Activated naive CD4-positive, alpha-beta T cell treated with anti-CD3 and anti-CD28 coated beads, Interleukin-2, amount 10 ng/mL, durations not matched to agents 7 days and 5 days (primary cell): ENCODE data around the gene FZR1.
"Not testable (repeated sequence)": the region's sequence is repeated elsewhere in the genome, so short reads cannot be mapped to it uniquely, and the experiment has no call there.

Experiments
- CTCF ChIA-PET: fragments of 350-600 bp; sonication (Branson Sonifier 250); formaldehyde crosslinking; loops from one replicate; lab custom pipeline; 2021; ENCODE audit warnings: antibody characterized with exemption; lab: Charles Lee
- DNase-seq: peaks from one replicate; pipeline ENCODE4 v3.0.0-alpha.2; 2020
- H3K27ac Mint-ChIP-seq: one replicate; pipeline ENCODE4 v1.8.0; 2021; ENCODE audit warnings: mild to moderate bottlenecking, moderate library complexity, mixed read lengths
- H3K27me3 Mint-ChIP-seq: one replicate; pipeline ENCODE4 v1.8.0; 2021; ENCODE audit warnings: mild to moderate bottlenecking, mixed read lengths
- H3K36me3 Mint-ChIP-seq: one replicate; pipeline ENCODE4 v1.8.0; 2021; ENCODE audit warnings: mixed read lengths
- H3K4me1 Mint-ChIP-seq: one replicate; pipeline ENCODE4 v1.8.0; 2021; ENCODE audit warnings: mixed read lengths
- H3K4me3 Mint-ChIP-seq: one replicate; pipeline ENCODE4 v1.8.0; 2021; ENCODE audit warnings: mild to moderate bottlenecking, moderate library complexity, mixed read lengths
- H3K9me3 Mint-ChIP-seq: one replicate; pipeline ENCODE4 v1.8.0; 2021; ENCODE audit warnings: mixed read lengths

The FZR1 gene

DNA sequence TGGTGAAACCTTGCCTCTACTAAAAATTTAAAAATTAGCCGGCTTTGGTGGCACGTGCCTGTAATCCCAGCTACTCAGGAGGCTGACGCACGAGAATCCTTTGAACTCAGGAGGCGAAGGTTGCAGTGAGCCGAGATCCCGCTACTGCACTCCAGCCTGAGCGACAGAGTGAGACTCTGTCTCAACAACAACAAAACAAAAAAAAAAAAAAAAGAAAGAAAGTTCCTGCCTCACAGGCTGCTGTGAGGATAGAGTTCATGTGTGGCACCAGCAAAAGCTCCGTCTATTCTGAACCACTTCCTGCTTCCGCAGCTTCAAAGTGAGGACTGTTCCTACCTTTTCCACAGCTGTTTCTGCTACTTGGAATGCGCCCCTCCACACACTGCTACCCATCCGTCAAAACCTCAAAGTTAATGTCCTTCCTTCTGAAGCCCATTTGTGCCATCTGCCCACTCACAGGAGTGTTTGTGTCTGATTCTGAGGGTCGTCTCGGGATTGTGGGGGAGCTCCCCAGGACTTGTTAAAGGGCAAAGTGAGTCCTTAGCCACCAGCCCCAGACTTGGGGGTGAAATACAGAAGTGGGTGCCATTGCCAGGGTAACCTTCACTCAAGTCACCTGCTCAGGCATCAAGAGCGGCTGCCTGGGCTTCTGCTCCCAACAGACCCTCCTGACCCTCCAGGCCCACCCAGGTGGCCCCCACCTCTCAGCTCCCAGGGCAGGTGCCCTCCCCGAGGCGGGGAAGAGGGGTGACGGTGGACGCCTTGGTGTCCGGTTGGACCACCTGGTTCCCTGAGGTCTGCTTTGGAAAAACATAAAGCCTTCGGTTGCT, 48.4 kb downstream of the FZR1 start:
- no peaks in the 10 kb centered on the region for H3K27me3 Mint-ChIP-seq
- CTCF ChIA-PET = interaction anchor here (1.2 to 6.6 kb wide), 2 partner anchors 8 to 33 kb away, joined by 3 to 42 read pairs; no protein-coding TSS in a partner anchor
- DNase-seq = peak; percentile 70
- H3K4me1 Mint-ChIP-seq = peaks cover 53% of the 10 kb centered on the region
- H3K36me3 Mint-ChIP-seq = peaks cover 20% of the 10 kb centered on the region
- no peaks in the 10 kb centered on the region for H3K9me3 Mint-ChIP-seq
- peak overlapping the region; percentile 96 for H3K4me3 Mint-ChIP-seq
- peak overlapping the region; percentile 96 for H3K27ac Mint-ChIP-seq

GRCh38 chr19:3555653-3556422, 49.7 kb downstream of the FZR1 start:
- CTCF ChIA-PET = interaction anchor here (1.2 to 6.6 kb wide), 2 partner anchors 9 to 29 kb away, joined by 3 to 42 read pairs; partner anchors contain the start of gene GIPC3
- H3K27me3 Mint-ChIP-seq = no peaks in the 10 kb centered on the region
- peaks cover 53% of the 10 kb centered on the region for H3K4me1 Mint-ChIP-seq
- H3K9me3 Mint-ChIP-seq = no peaks in the 10 kb centered on the region
- DNase-seq = no peak
- peaks cover 18% of the 10 kb centered on the region for H3K36me3 Mint-ChIP-seq
- H3K4me3 Mint-ChIP-seq = peak overlapping the region; percentile 96
- peak overlapping the region; percentile 96 for H3K27ac Mint-ChIP-seq

- no peaks in the 10 kb centered on the region for H3K9me3 Mint-ChIP-seq
- H3K4me1 Mint-ChIP-seq = peaks cover 51% of the 10 kb centered on the region
- H3K27ac Mint-ChIP-seq = peak overlapping the region; percentile 86
- peak overlapping the region; percentile 96 for H3K4me3 Mint-ChIP-seq
- CTCF ChIA-PET = interaction anchor here (1.2 to 6.6 kb wide), 2 partner anchors 10 to 28 kb away, joined by 3 to 42 read pairs; partner anchors contain the start of gene GIPC3
- H3K27me3 Mint-ChIP-seq = no peaks in the 10 kb centered on the region
- DNase-seq = no peak
- H3K36me3 Mint-ChIP-seq = peaks cover 16% of the 10 kb centered on the region
These were observed 50.4 kb downstream of the FZR1 start for GRCh38 chr19:3556423-3556977.

DNA sequence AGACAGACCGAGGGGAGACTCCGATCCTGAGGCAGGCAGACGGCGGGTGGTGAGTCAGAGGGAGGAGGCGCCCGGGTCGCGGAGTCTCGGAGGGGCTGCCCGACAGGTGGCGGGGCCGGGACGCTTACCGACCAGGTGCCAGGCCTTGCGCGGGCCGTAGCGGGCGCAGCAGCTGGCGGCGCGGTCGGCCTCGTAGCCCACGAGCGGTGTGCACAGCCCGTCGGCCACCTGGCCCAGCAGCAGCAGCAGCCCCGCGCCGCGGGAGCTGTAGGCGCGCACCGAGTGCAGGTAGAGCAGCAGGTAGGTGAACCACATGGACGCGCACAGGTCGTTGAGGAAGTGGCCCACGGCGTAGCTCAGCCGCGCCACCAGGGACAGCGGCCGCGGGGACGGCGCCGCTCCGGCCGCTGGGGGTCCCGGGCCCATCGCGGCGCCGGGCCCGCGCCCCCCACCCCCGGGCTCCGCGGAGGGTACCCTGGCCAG, 50.9 kb downstream of the FZR1 start:
- Mint-ChIP-seq H3K27ac (peak overlapping the region; percentile 86), H3K27me3 (no peaks in the 10 kb centered on the region), H3K4me1 (peaks cover 47% of the 10 kb centered on the region), H3K9me3 (no peaks in the 10 kb centered on the region), H3K4me3 (peak overlapping the region; percentile 96), H3K36me3 (peaks cover 15% of the 10 kb centered on the region)
- CTCF ChIA-PET = interaction anchor here (6.6 kb wide), 1 partner anchor 11 kb away, joined by 42 read pairs; no protein-coding TSS in a partner anchor
- DNase-seq = peak; percentile 70

DNA sequence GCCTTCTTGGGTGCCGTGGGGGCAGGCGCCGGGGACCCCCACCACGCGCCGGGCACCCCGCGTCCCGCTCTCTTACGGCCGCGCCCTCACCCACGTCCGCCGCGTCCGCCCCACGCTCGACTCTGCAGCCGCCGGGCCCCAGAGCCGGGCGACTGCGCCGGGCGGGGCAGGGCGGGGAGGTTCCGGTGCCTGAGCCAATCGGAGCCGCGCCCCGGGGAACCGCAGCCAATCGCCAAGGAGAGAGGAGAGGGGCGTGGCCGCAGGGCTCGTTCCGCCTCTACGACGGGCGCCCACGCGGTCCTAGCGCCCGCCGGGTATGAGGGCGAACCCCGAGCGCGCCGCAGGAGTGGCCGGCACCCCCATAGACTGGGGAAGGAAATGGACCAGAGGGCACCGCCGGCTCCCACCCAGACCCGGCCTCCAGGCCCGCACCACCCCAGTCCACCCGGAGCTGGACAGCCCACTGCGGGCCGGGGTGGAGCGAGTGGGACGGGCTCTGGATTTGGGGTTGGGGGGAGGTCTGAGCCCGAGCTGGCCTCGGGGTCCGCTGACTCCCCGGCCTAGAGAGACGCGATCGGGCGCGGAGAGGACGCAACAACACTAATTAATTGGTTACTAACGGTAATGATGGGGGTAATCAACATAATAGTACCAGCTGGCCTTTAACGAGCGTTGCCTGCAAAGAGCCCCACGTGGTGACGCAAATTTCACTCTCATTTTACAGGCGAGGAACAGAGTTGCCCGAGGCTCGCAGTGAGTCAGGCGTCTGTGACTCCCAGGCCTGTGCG, 51.5 kb downstream of the FZR1 start, which contains the start of gene MFSD12:
MFSD12 (minus strand) TSS at position 126 of the 788 bp plus-strand sequence. CDS start 183 bp downstream, outside the sequence.
- Mint-ChIP-seq H3K36me3 (peaks cover 15% of the 10 kb centered on the region), H3K27me3 (peaks cover 4% of the 10 kb centered on the region), H3K4me3 (peak within 1 kb of the TSS; percentile 96), H3K27ac (peak within 1 kb of the TSS; percentile 86), H3K4me1 (peaks cover 44% of the 10 kb centered on the region), H3K9me3 (no peaks in the 10 kb centered on the region)
- CTCF ChIA-PET = interaction anchor here (6.6 kb wide), 1 partner anchor 11 kb away, joined by 42 read pairs; no protein-coding TSS in a partner anchor
- peak; percentile 95 for DNase-seq

DNA sequence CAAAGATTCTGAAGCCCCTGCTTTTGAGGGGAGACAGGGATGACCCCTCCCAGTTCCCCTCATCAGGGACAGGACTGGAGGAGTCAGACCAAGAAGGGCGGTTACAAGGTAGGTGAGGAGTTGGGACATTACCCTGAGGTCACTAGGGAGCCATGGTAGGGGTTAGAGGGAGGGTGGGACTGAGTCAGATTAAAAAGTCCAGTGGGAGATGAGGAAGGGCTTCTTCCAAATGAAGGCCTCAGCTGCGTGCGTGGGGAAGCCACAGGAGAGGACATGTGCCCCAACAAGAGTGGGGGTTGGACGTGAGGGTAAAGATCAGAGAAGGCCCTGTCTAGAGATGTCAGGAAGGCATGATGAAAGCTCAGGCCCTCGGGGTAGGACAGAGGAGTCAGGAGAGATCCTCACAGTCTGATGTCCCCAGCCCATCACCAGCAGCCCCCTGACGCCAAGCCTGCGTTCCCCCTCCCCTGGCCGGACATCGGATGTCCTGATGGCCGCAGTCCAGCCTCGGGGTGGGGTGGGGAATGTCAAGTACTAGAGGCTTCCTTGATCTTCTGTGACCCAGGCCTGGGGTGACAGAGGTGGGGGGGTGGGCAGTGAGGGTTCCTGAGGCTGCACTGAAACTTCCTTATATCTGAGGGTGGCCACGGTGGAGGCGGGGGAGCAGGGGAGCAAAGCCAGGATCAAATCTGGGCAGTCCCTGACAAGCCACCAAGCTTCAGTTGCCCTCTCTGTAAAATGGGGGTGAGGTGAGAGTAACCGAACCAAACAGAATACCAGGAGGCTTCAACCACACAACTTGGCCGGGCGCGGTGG, 57.8 kb downstream of the FZR1 start:
- Mint-ChIP-seq H3K27ac (no peak overlapping the region), H3K9me3 (no peaks in the 10 kb centered on the region), H3K4me3 (no peak overlapping the region), H3K36me3 (no peaks in the 10 kb centered on the region), H3K27me3 (peaks cover 4% of the 10 kb centered on the region), H3K4me1 (peaks cover under 1% of the 10 kb centered on the region)
- no peak for DNase-seq
- CTCF ChIA-PET = no interaction called here

GRCh38 chr19:3565139-3565538, 59.0 kb downstream of the FZR1 start:
- no peaks in the 10 kb centered on the region for H3K36me3 Mint-ChIP-seq
- no peak for DNase-seq
- peaks cover 4% of the 10 kb centered on the region for H3K27me3 Mint-ChIP-seq
- CTCF ChIA-PET = no interaction called here
- no peak overlapping the region for H3K4me3 Mint-ChIP-seq
- H3K9me3 Mint-ChIP-seq = no peaks in the 10 kb centered on the region
- no peak overlapping the region for H3K27ac Mint-ChIP-seq
- no peaks in the 10 kb centered on the region for H3K4me1 Mint-ChIP-seq

- H3K36me3 Mint-ChIP-seq, H3K9me3 Mint-ChIP-seq, H3K4me3 Mint-ChIP-seq, CTCF ChIA-PET, DNase-seq, H3K27me3 Mint-ChIP-seq, H3K27ac Mint-ChIP-seq: not testable (repeated sequence)
- peaks cover 17% of the 10 kb centered on the region for H3K4me1 Mint-ChIP-seq
These were observed 63.9 kb downstream of the FZR1 start for GRCh38 chr19:3570042-3570441.

GRCh38 chr19:3570606-3571011, 64.5 kb downstream of the FZR1 start:
- CTCF ChIA-PET = no interaction called here
- H3K27ac Mint-ChIP-seq = no peak overlapping the region
- DNase-seq = no peak
- H3K9me3 Mint-ChIP-seq = no peaks in the 10 kb centered on the region
- no peaks in the 10 kb centered on the region for H3K27me3 Mint-ChIP-seq
- peaks cover 20% of the 10 kb centered on the region for H3K4me1 Mint-ChIP-seq
- H3K36me3 Mint-ChIP-seq = peaks cover 11% of the 10 kb centered on the region
- no peak overlapping the region for H3K4me3 Mint-ChIP-seq

DNA sequence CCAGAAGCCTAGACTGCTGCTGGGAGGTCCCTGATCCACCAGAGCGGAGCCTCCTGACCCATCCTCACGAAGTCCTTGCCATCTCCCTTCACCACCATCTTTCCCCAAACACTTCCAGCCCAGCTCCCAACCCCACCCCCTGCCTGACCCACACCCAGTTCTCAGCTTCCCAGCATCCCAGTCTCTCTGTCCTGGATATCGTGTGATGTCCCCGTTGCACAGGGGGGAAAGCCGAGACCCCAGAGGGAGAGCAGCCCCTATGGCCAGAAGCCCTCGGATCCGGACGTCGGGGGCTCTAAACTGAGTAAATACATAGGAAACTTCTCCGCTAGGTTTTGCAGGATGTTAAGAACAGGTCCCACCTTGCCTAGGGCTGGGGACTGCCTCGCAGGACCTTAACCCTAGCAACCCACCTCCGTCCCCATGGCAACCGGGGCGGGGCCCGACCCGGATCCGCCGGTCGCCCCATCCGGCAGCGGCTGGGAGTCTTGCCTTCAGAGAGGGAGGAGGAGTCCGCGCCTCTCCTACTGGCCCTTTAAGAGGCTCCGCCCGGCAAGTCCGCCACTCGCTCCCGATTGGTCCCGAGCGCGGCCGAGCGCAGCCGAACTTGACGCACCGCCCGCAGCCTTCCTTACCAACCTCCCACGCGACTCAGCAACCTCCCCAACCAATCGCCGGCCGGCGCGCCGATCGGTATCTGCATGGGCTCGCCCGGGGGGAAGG, 66.2 kb downstream of the FZR1 start:
- DNase-seq = peak; percentile 100
- Mint-ChIP-seq H3K9me3 (no peaks in the 10 kb centered on the region), H3K4me1 (peaks cover 20% of the 10 kb centered on the region), H3K27me3 (no peaks in the 10 kb centered on the region), H3K36me3 (peaks cover 13% of the 10 kb centered on the region), H3K4me3 (peak overlapping the region; percentile 70), H3K27ac (peak overlapping the region; percentile 53)
- CTCF ChIA-PET = no interaction called here

DNA sequence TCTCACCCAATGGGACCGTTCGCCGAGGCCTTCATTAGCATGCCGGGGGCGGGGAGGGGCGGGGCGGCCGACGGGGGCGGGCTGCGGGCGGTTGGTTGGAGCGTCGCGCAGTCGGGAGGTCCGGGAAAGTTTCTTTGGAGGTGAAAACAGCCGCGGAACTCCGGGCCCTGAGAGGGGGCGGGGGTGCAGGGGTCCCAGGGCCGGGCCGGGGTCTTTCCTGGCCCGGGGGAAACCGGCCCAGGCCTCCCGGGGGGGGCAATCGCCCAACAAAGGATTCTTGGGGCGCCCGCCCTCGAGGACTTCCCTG, 66.7 kb downstream of the FZR1 start, which contains the start of gene HMG20B:
HMG20B (plus strand) TSS at position 90 of the 307 bp plus-strand sequence. CDS start 366 bp downstream, outside the sequence.
- Mint-ChIP-seq H3K4me1 (peaks cover 20% of the 10 kb centered on the region), H3K27me3 (no peaks in the 10 kb centered on the region), H3K4me3 (peak within 1 kb of the TSS; percentile 70), H3K27ac (peak within 1 kb of the TSS; percentile 78), H3K36me3 (peaks cover 13% of the 10 kb centered on the region), H3K9me3 (no peaks in the 10 kb centered on the region)
- DNase-seq = no peak
- CTCF ChIA-PET = interaction anchor here (1.4 kb wide), 1 partner anchor 14 kb away, joined by 3 read pairs; no protein-coding TSS in a partner anchor
